OCI-LY7 (cell line): Measurements from ENCODE around the gene CORO2B.

Source experiments
- CTCF ChIP-seq: fragments of 200-600 bp; sonication (generic); conservative IDR thresholded peaks from 2 replicates; pipeline ENCODE4 v1.5.1; 2014; ENCODE audit warnings: mild to moderate bottlenecking, antibody characterized with exemption, low read length, moderate library complexity, mixed read lengths
- EZH2phosphoT487 ChIP-seq: fragments of 200-600 bp; sonication (generic); IDR thresholded peaks from 2 replicates; pipeline ENCODE4 v1.6.1; 2018; ENCODE audit warnings: low read depth, borderline replicate concordance, mild to moderate bottlenecking, mixed run types, antibody characterized with exemption, low read length, moderate library complexity, mixed read lengths

GRCh38 chr15:68733666-68734065 is 154.9 kb downstream of the CORO2B start:
- no peak for TF ChIP-seq CTCF
- TF ChIP-seq EZH2phosphoT487 = no peak
